ENCODE results near the gene ITIH3. TPM values are rescaled to one million over a fixed set of nuclear protein-coding genes. Genes with fewer than 3 reads are reported as not detected.
A peak's percentile ranks its signal among the peaks of the same experiment; 100 is the strongest.

The ITIH3 gene
- total RNA-seq, 1 experiment from 2014 or later, result not detected

DNA sequence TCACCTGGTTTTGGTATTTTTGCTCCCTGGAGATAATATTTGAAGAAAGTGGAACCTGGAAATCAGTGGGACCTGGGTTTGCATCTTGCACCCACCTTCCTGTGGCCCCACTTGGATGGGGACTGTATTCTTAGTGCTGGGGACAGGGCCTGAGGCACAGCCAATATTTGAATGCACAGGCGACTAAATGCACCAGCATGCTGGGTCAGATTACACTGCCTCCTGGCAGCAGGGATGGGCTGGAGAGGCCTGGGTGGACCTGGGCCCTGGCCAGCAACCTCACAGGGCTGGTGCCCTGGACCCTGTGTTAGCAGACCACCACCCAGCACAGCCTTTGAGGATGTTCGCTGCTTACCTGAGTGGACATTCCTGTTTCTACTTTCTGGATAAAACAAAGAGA, 25.3 kb downstream of the ITIH3 start:
- Histone ChIP-seq H3K36me3 (ENCODE audit: insufficient read depth, low read length, poor library complexity, severe bottlenecking) (no peaks in the 10 kb centered on the region), H3K27me3 (replicated peaks; ENCODE audit: insufficient read depth, low read depth, low read length, poor library complexity) (no peaks in the 10 kb centered on the region), H3K4me1 (ENCODE audit: insufficient read depth, low read length, poor library complexity, severe bottlenecking) (no peaks in the 10 kb centered on the region), H3K27ac (ENCODE audit: low read depth, low read length, poor library complexity, severe bottlenecking) (no peak overlapping the region), H3K4me3 (ENCODE audit: low read depth, low read length, poor library complexity, severe bottlenecking) (no peak overlapping the region), H3K9me3 (ENCODE audit: low read depth, low read length, poor library complexity, severe bottlenecking) (no peaks in the 10 kb centered on the region)
- POLR2A ChIA-PET (ENCODE audit: low non-redundant PET), result no interaction called here
- intact Hi-C loops (cut with micrococcal nuclease; ENCODE audit: unreplicated experiment), result no loop called here
- CTCF ChIA-PET, result no interaction called here
- no TSS peak for BruUV-seq (replicated peaks)
- TF ChIP-seq, protein P1, sequence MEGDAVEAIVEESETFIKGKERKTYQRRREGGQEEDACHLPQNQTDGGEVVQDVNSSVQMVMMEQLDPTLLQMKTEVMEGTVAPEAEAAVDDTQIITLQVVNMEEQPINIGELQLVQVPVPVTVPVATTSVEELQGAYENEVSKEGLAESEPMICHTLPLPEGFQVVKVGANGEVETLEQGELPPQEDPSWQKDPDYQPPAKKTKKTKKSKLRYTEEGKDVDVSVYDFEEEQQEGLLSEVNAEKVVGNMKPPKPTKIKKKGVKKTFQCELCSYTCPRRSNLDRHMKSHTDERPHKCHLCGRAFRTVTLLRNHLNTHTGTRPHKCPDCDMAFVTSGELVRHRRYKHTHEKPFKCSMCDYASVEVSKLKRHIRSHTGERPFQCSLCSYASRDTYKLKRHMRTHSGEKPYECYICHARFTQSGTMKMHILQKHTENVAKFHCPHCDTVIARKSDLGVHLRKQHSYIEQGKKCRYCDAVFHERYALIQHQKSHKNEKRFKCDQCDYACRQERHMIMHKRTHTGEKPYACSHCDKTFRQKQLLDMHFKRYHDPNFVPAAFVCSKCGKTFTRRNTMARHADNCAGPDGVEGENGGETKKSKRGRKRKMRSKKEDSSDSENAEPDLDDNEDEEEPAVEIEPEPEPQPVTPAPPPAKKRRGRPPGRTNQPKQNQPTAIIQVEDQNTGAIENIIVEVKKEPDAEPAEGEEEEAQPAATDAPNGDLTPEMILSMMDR (conservative IDR thresholded peaks at IDR 0.05; ENCODE audit: low read depth, low read length), result no peak
- TF ChIP-seq EZH2 (IDR thresholded peaks at IDR 0.05; ENCODE audit: borderline replicate concordance, low read depth, low read length, poor library complexity, severe bottlenecking), result no peak
- DNase-seq (ENCODE audit: low spot score), result no peak

- Histone ChIP-seq H3K4me1 (ENCODE audit: insufficient read depth, low read length, poor library complexity, severe bottlenecking) (no peaks in the 10 kb centered on the region), H3K27ac (ENCODE audit: low read depth, low read length, poor library complexity, severe bottlenecking) (no peak overlapping the region), H3K9me3 (ENCODE audit: low read depth, low read length, poor library complexity, severe bottlenecking) (no peaks in the 10 kb centered on the region), H3K27me3 (replicated peaks; ENCODE audit: insufficient read depth, low read depth, low read length, poor library complexity) (no peaks in the 10 kb centered on the region), H3K36me3 (ENCODE audit: insufficient read depth, low read length, poor library complexity, severe bottlenecking) (no peaks in the 10 kb centered on the region), H3K4me3 (ENCODE audit: low read depth, low read length, poor library complexity, severe bottlenecking) (no peak overlapping the region)
- TF ChIP-seq EZH2 (IDR thresholded peaks at IDR 0.05; ENCODE audit: borderline replicate concordance, low read depth, low read length, poor library complexity, severe bottlenecking), result no peak
- TF ChIP-seq, protein P1 (conservative IDR thresholded peaks at IDR 0.05; ENCODE audit: low read depth, low read length), result peak; percentile 66
- DNase-seq (ENCODE audit: low spot score), result peak; percentile 18
- BruUV-seq (replicated peaks), result no TSS peak
- intact Hi-C loops (cut with micrococcal nuclease; ENCODE audit: unreplicated experiment), result no loop called here
- CTCF ChIA-PET, result no interaction called here
- POLR2A ChIA-PET (ENCODE audit: low non-redundant PET), result interaction anchor here (0.7 kb wide), 1 partner anchor 11 kb away, joined by 4 read pairs; no protein-coding TSS in a partner anchor
These were observed 26.1 kb downstream of the ITIH3 start for GRCh38 chr3:52820736-52821135.

- intact Hi-C loops (cut with micrococcal nuclease; ENCODE audit: unreplicated experiment), result no loop called here
- BruUV-seq (replicated peaks), result no TSS peak
- H3K27me3 ChIP-seq (replicated peaks; ENCODE audit: insufficient read depth, low read depth, low read length, poor library complexity), result no peaks in the 10 kb centered on the region
- TF ChIP-seq EZH2 (IDR thresholded peaks at IDR 0.05; ENCODE audit: borderline replicate concordance, low read depth, low read length, poor library complexity, severe bottlenecking), result no peak
- TF ChIP-seq, protein P1 (conservative IDR thresholded peaks at IDR 0.05; ENCODE audit: low read depth, low read length), result no peak
- no peak overlapping the region for H3K4me3 ChIP-seq (ENCODE audit: low read depth, low read length, poor library complexity, severe bottlenecking)
- H3K27ac ChIP-seq (ENCODE audit: low read depth, low read length, poor library complexity, severe bottlenecking), result no peak overlapping the region
- no peaks in the 10 kb centered on the region for H3K36me3 ChIP-seq (ENCODE audit: insufficient read depth, low read length, poor library complexity, severe bottlenecking)
- no peaks in the 10 kb centered on the region for H3K9me3 ChIP-seq (ENCODE audit: low read depth, low read length, poor library complexity, severe bottlenecking)
- DNase-seq (ENCODE audit: low spot score), result no peak
- H3K4me1 ChIP-seq (ENCODE audit: insufficient read depth, low read length, poor library complexity, severe bottlenecking), result no peaks in the 10 kb centered on the region
- ChIA-PET CTCF (no interaction called here), POLR2A (ENCODE audit: low non-redundant PET) (no interaction called here)
These were observed 27.8 kb downstream of the ITIH3 start for GRCh38 chr3:52822363-52822762.

Measured in A673 (cell line).